Measurements from ENCODE around the gene SUV39H2.
"Not testable (repeated sequence)": the region's sequence is repeated elsewhere in the genome, so short reads cannot be mapped to it uniquely, and the experiment has no call there.

SUV39H2 gene

GRCh38 chr10:14852236-14852635, 26.4 kb upstream of the SUV39H2 start:
- Histone ChIP-seq H3K27me3 (ENCODE audit: control insufficient read depth, insufficient read depth, low read length) (no peaks in the 10 kb centered on the region), H3K4me3 (ENCODE audit: low read length) (no peak overlapping the region), H3K4me1 (ENCODE audit: control insufficient read depth, insufficient read depth, low read length) (no peaks in the 10 kb centered on the region), H3K9ac (ENCODE audit: low read length) (no peak overlapping the region), H3K36me3 (ENCODE audit: control insufficient read depth, insufficient read depth, low read length) (no peaks in the 10 kb centered on the region), H3K9me3 (ENCODE audit: control insufficient read depth, low read length) (no peaks in the 10 kb centered on the region)

- Histone ChIP-seq H3K4me3 (ENCODE audit: low read length) (no peak overlapping the region), H3K4me1 (ENCODE audit: control insufficient read depth, insufficient read depth, low read length) (peaks cover 4% of the 10 kb centered on the region), H3K9me3 (ENCODE audit: control insufficient read depth, low read length) (no peaks in the 10 kb centered on the region), H3K9ac (ENCODE audit: low read length) (no peak overlapping the region), H3K27me3 (ENCODE audit: control insufficient read depth, insufficient read depth, low read length) (no peaks in the 10 kb centered on the region), H3K36me3 (ENCODE audit: control insufficient read depth, insufficient read depth, low read length) (no peaks in the 10 kb centered on the region)
These were observed 23.2 kb upstream of the SUV39H2 start for GRCh38 chr10:14855453-14855852.

DNA sequence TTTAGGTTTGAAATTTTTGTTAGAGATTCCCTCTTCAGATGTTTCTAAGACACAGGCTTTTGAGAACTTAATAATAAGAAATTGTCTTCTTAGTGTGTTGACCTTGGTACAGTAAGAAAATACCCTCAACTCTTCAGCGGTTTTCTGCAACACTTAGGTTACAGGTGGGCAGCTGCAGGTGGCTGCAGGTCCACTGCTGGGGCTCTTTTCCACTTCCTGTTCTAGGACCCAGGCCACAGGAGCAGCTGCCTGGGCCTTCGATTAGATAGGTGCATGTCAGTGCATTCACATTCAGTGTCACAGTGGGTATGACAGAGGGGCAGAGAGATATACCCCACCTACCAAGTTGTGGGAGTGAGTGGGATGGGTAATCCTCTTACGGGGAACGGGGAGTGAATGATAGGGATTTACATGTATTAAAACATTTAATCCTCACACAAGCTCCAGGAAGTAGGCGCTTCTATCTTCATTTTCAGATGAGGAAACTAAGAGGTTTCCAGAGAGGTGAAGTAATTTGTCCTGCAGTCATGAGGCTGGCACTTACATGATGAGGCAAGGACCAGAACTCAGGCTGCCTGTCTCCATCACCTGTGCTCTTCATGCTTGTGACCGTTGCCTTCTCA, 20.2 kb upstream of the SUV39H2 start:
- no peak overlapping the region for H3K9ac ChIP-seq (ENCODE audit: low read length)
- H3K9me3 ChIP-seq (ENCODE audit: control insufficient read depth, low read length), result no peaks in the 10 kb centered on the region
- no peaks in the 10 kb centered on the region for H3K27me3 ChIP-seq (ENCODE audit: control insufficient read depth, insufficient read depth, low read length)
- H3K4me3 ChIP-seq (ENCODE audit: low read length), result no peak overlapping the region
- H3K36me3 ChIP-seq (ENCODE audit: control insufficient read depth, insufficient read depth, low read length), result no peaks in the 10 kb centered on the region
- H3K4me1 ChIP-seq (ENCODE audit: control insufficient read depth, insufficient read depth, low read length), result peaks cover 14% of the 10 kb centered on the region

DNA sequence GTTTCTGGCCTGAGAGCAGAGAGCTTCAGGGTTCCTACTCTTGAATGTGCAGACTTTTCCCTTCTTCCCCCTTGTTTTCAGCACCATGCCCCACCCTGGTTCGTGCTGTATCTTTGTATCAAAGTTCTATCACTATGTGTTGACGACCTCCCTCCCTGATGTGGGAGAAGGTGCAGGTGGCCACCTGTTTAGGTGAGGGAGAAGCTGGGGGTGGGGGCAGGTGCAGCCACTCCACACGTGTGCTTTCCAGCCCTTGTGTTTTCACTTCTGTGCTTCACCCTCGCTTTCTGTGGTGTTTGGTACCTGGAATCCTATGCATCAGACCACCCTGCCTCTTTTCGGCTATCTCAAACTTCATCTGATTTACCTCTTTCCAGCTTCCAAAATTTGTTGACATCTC, 19.6 kb upstream of the SUV39H2 start:
- H3K27me3 ChIP-seq (ENCODE audit: control insufficient read depth, insufficient read depth, low read length), result no peaks in the 10 kb centered on the region
- H3K4me3 ChIP-seq (ENCODE audit: low read length), result no peak overlapping the region
- peaks cover 14% of the 10 kb centered on the region for H3K4me1 ChIP-seq (ENCODE audit: control insufficient read depth, insufficient read depth, low read length)
- no peak overlapping the region for H3K9ac ChIP-seq (ENCODE audit: low read length)
- no peaks in the 10 kb centered on the region for H3K36me3 ChIP-seq (ENCODE audit: control insufficient read depth, insufficient read depth, low read length)
- H3K9me3 ChIP-seq (ENCODE audit: control insufficient read depth, low read length), result no peaks in the 10 kb centered on the region

GRCh38 chr10:14859775-14860174, 18.9 kb upstream of the SUV39H2 start:
- H3K27me3 ChIP-seq (ENCODE audit: control insufficient read depth, insufficient read depth, low read length), result no peaks in the 10 kb centered on the region
- H3K4me3 ChIP-seq (ENCODE audit: low read length), result no peak overlapping the region
- no peak overlapping the region for H3K9ac ChIP-seq (ENCODE audit: low read length)
- no peaks in the 10 kb centered on the region for H3K9me3 ChIP-seq (ENCODE audit: control insufficient read depth, low read length)
- H3K4me1 ChIP-seq (ENCODE audit: control insufficient read depth, insufficient read depth, low read length), result peaks cover 14% of the 10 kb centered on the region
- no peaks in the 10 kb centered on the region for H3K36me3 ChIP-seq (ENCODE audit: control insufficient read depth, insufficient read depth, low read length)

DNA sequence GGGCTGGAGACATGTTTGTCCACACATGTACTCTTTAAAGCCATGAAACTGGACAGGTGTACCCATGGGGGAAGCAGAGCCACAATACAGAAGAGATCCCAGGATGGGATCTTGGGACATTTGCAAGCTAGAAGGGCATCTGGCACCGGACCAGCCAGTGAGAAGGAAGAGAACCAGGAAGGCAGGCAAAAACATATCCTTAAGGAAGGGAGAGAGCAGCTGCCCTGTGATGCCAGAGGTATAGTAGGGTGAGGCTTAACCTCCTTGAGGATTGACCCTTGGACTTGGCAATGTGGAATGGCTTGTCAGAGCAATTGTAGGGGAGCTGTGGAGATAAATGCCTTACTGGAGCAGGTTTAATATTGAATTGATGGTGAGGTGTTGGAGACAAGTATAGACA, 17.9 kb upstream of the SUV39H2 start:
- H3K4me1 ChIP-seq (ENCODE audit: control insufficient read depth, insufficient read depth, low read length), result peaks cover 14% of the 10 kb centered on the region
- H3K9ac ChIP-seq (ENCODE audit: low read length), result no peak overlapping the region
- H3K36me3 ChIP-seq (ENCODE audit: control insufficient read depth, insufficient read depth, low read length), result no peaks in the 10 kb centered on the region
- no peaks in the 10 kb centered on the region for H3K9me3 ChIP-seq (ENCODE audit: control insufficient read depth, low read length)
- no peak overlapping the region for H3K4me3 ChIP-seq (ENCODE audit: low read length)
- H3K27me3 ChIP-seq (ENCODE audit: control insufficient read depth, insufficient read depth, low read length), result no peaks in the 10 kb centered on the region

- not testable (repeated sequence) for H3K9me3 ChIP-seq (ENCODE audit: control insufficient read depth, low read length); H3K27me3 ChIP-seq (ENCODE audit: control insufficient read depth, insufficient read depth, low read length); H3K9ac ChIP-seq (ENCODE audit: low read length); H3K36me3 ChIP-seq (ENCODE audit: control insufficient read depth, insufficient read depth, low read length); H3K4me3 ChIP-seq (ENCODE audit: low read length)
- H3K4me1 ChIP-seq (ENCODE audit: control insufficient read depth, insufficient read depth, low read length), result peaks cover 14% of the 10 kb centered on the region
These were observed 14.2 kb upstream of the SUV39H2 start for GRCh38 chr10:14864466-14864865.

- H3K27me3 ChIP-seq (ENCODE audit: control insufficient read depth, insufficient read depth, low read length); H3K36me3 ChIP-seq (ENCODE audit: control insufficient read depth, insufficient read depth, low read length); H3K9ac ChIP-seq (ENCODE audit: low read length); H3K4me3 ChIP-seq (ENCODE audit: low read length); H3K9me3 ChIP-seq (ENCODE audit: control insufficient read depth, low read length): not testable (repeated sequence)
- peaks cover 14% of the 10 kb centered on the region for H3K4me1 ChIP-seq (ENCODE audit: control insufficient read depth, insufficient read depth, low read length)
These were observed 13.8 kb upstream of the SUV39H2 start for GRCh38 chr10:14864871-14865270.

GRCh38 chr10:14873090-14873760, 5.4 kb upstream of the SUV39H2 start:
- H3K9ac ChIP-seq (ENCODE audit: low read length), result peak overlapping the region; percentile 10
- H3K27me3 ChIP-seq (ENCODE audit: control insufficient read depth, insufficient read depth, low read length), result no peaks in the 10 kb centered on the region
- H3K4me3 ChIP-seq (ENCODE audit: low read length), result no peak overlapping the region
- H3K9me3 ChIP-seq (ENCODE audit: control insufficient read depth, low read length), result no peaks in the 10 kb centered on the region
- H3K4me1 ChIP-seq (ENCODE audit: control insufficient read depth, insufficient read depth, low read length), result no peaks in the 10 kb centered on the region
- H3K36me3 ChIP-seq (ENCODE audit: control insufficient read depth, insufficient read depth, low read length), result no peaks in the 10 kb centered on the region

GRCh38 chr10:14875941-14876340, 2.7 kb upstream of the SUV39H2 start:
- no peak overlapping the region for H3K9ac ChIP-seq (ENCODE audit: low read length)
- no peaks in the 10 kb centered on the region for H3K9me3 ChIP-seq (ENCODE audit: control insufficient read depth, low read length)
- H3K4me1 ChIP-seq (ENCODE audit: control insufficient read depth, insufficient read depth, low read length), result peaks cover 8% of the 10 kb centered on the region
- H3K27me3 ChIP-seq (ENCODE audit: control insufficient read depth, insufficient read depth, low read length), result no peaks in the 10 kb centered on the region
- no peaks in the 10 kb centered on the region for H3K36me3 ChIP-seq (ENCODE audit: control insufficient read depth, insufficient read depth, low read length)
- no peak overlapping the region for H3K4me3 ChIP-seq (ENCODE audit: low read length)

DNA sequence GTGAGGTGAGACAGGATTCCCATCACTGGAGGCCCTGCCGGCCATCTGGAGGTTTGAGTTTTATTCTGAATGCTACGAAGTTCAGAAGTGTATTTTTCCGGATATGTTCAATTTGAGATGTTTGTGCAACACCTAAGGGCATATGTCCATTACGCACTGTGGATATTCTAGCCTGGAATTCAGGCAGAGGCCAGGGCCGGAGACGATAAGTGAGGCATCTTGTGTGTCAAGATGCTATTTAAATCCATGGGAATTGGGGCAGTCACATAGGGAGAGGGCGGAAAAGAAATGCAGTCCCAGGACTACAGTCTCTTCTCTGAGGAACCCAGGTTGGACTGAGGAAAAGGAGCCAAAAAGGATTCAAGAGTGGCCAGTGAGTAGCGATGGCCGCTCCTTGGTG, 1.9 kb upstream of the SUV39H2 start:
- no peaks in the 10 kb centered on the region for H3K27me3 ChIP-seq (ENCODE audit: control insufficient read depth, insufficient read depth, low read length)
- H3K4me3 ChIP-seq (ENCODE audit: low read length), result no peak overlapping the region

GRCh38 chr10:14879124-14879927, 660 bp downstream of the SUV39H2 start:
- no peaks in the 10 kb centered on the region for H3K27me3 ChIP-seq (ENCODE audit: control insufficient read depth, insufficient read depth, low read length)

More for the DNA sequence above, 1.9 kb upstream of the SUV39H2 start:
- H3K9ac ChIP-seq (ENCODE audit: low read length), result no peak overlapping the region
- H3K9me3 ChIP-seq (ENCODE audit: control insufficient read depth, low read length), result no peaks in the 10 kb centered on the region
- H3K36me3 ChIP-seq (ENCODE audit: control insufficient read depth, insufficient read depth, low read length), result no peaks in the 10 kb centered on the region
- H3K4me1 ChIP-seq (ENCODE audit: control insufficient read depth, insufficient read depth, low read length), result peaks cover 8% of the 10 kb centered on the region

More at GRCh38 chr10:14879124-14879927, 660 bp downstream of the SUV39H2 start:
- Histone ChIP-seq H3K4me3 (ENCODE audit: low read length) (peak overlapping the region; percentile 42), H3K9me3 (ENCODE audit: control insufficient read depth, low read length) (no peaks in the 10 kb centered on the region), H3K4me1 (ENCODE audit: control insufficient read depth, insufficient read depth, low read length) (peaks cover 8% of the 10 kb centered on the region), H3K9ac (ENCODE audit: low read length) (peak overlapping the region; percentile 66), H3K36me3 (ENCODE audit: control insufficient read depth, insufficient read depth, low read length) (no peaks in the 10 kb centered on the region)

Data from mucosa of stomach (tissue), 1 donor.